Stimulated activated naive CD4-positive, alpha-beta T cell (primary cell): ENCODE results near the gene OXSR1.
"Not testable (repeated sequence)": the region's sequence is repeated elsewhere in the genome, so short reads cannot be mapped to it uniquely, and the experiment has no call there.

Experiments used
- DNase-seq, 6 experiments: peaks; one replicate each; lab custom pipeline; 2025; lab: John Stamatoyannopoulos, UW

The OXSR1 gene

GRCh38 chr3:38143511-38143910, 21.8 kb upstream of the OXSR1 start:
- DNase-seq, result no peak

GRCh38 chr3:38146504-38146903, 18.8 kb upstream of the OXSR1 start:
- no peak for DNase-seq

DNA sequence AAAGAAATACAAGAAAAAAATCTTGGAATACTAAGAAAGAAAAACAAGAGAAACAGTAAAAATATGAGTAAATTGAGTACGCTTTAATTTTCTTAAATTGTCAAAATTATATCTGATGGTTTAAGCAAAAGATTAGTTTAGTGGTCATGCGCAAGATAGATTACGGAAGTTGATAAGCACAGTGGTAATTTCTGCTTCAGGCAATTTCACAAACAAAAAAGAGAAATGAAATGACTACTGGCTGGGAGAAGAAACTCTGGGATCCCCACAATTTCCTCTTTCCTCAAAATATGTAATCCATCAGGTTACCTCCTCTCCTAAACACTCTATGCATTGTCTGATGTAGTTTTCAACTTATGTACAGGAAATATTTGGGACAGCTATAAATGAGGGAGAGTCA, 17.9 kb upstream of the OXSR1 start:
- DNase-seq, result no peak

- DNase-seq, result no peak
Observed at GRCh38 chr3:38148311-38148882, 16.9 kb upstream of the OXSR1 start.

GRCh38 chr3:38149708-38150107, 15.6 kb upstream of the OXSR1 start:
- no peak for DNase-seq

GRCh38 chr3:38150780-38151528, 14.4 kb upstream of the OXSR1 start:
- no peak for DNase-seq

DNA sequence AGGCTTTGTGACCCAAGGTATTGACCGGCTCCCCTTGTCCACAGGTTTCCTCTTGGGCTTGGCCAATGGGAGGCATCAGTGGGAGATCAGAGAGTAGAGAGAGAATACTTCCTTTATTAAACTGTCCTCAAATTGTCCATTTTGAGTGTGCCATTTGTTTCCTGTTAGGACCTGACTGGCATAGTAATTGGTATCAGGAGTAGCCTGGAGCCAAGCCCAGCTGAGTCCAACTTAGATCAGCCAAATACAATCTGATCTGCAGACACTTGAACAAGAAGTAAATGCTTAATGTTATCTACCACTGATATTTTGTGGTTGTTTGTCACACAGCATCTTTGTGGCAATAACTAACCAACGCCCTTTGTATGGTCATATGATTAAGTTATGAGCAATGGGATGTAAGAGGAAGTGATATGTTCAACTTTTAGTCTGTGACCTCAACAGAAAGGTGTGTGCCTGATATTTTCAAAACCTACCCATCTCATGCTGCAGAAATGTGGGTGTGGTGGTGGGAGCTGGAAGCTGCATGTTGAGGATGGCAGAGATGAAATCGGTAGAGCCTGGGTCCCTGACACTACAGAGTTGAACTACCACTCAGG, 13.6 kb upstream of the OXSR1 start:
- no peak for DNase-seq

DNA sequence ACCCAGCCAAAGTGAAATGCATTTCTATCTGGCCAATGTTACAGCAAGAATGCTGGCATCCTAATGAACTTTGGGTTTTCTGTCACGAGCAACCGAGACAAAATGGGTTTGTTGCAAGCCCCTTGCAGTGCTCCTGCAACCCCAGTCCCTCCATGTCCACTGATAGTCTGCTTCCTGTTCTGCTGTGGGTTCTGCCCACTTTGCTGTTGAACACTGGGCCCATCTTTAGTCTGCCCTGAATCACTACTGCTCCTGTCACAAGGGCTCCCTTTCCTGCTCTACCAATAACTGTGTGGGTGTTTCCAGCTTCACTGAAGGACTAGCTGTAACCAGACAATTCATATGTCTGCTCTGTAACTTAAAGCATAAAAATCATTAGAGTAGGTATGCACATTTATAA, 12.7 kb upstream of the OXSR1 start:
- DNase-seq, result no peak

DNA sequence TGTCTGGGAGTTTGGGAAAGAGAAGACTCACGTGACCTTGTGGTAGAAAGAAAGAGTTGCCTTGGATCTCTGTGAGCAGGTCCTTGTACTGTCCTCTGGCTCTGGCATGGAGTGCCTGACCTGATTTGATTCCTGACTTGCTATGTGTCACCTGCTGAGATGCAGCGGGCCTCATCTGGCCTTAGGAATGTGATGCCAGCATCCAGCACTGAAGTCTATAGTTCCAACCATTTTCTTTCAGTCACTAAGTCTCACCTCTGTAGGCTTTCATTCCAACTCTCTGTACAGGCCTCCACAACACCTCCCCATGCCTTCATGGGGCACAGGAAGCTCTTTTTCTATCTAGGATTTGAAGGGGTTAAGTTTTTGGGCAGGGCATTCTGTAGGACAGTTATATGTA, 12.1 kb upstream of the OXSR1 start:
- DNase-seq, result no peak

DNA sequence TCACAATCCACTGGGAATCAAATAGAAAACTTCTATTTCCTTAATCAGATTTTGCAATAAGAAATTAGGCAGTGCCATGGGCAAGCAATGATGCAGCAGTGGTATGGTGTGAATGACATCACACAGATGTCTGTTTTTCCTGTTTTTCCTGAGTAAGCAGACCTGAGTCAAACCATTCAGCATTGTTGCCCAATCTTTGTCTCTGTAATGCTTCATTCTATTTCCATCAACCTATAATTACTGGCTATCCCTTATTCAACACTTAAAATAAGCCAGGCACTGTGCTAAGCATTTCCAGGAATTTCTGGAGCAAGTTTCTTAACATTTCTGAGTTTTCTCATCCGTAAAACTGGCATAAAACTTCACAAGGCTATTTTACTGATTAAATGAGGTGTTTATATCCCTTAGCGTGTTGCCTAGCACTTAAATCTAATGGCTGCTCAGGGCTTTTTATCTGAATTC, 11.3 kb upstream of the OXSR1 start:
- DNase-seq, result no peak

DNA sequence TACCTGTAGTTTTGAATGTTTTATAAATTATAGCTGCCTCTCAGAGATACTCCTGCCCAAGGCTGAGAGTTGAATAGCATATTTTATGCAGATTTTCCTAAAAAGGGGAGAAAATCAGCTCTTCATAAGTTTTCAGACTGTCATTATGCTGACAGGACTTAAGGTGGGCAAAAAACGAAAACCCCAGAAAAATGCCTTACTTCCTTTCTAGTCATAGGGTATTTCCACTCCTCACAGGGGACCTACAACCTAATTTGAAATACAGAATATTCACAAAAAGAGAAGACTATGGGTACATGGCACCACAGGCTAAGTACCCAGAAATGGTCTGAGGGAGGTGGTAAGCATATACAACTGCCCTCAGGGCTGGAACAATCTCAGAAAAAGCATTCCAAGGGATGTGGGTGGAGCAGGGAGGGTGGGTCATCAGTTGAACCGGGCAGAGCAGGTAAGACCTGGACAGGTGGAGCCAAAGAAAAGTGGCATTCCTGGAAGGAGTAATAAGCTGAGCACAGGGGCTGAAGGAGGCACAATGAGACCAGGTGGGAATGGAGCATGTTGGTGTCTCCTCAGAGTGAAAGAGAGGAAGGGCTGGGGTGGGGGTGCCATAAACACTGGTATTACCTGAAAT, 10.6 kb upstream of the OXSR1 start:
- DNase-seq, result no peak

GRCh38 chr3:38155825-38156224, 9.5 kb upstream of the OXSR1 start:
- no peak for DNase-seq

GRCh38 chr3:38157117-38157516, 8.2 kb upstream of the OXSR1 start:
- DNase-seq, result no peak

- no peak for DNase-seq
Observed at GRCh38 chr3:38157595-38157994, 7.7 kb upstream of the OXSR1 start.

- DNase-seq, result no peak
Observed at GRCh38 chr3:38158472-38158871, 6.9 kb upstream of the OXSR1 start.

DNA sequence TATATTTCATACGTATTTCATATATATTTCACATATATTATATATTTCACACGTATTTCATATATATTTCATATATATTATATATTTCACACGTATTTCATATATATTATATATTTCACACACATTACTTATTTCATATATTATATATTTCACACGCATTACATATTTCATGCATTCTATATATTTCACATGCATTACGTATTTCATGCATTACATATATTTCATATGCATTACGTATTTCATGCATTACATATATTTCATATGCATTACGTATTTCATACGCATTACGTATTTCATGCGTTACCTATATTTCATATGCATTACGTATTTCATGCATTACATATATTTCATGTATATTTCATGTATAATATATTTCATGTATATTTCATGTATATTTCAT, 4.6 kb upstream of the OXSR1 start:
- not testable (repeated sequence) for DNase-seq

- peak in 1 of 6 experiments; percentile 6 for DNase-seq
Observed at GRCh38 chr3:38163117-38163840, 2.1 kb upstream of the OXSR1 start.

- DNase-seq, result no peak
Observed at GRCh38 chr3:38163841-38164642, 1.3 kb upstream of the OXSR1 start.

GRCh38 chr3:38164643-38164951, 740 bp upstream of the OXSR1 start:
- DNase-seq, result no peak

- DNase-seq, result peak in 1 of 6 experiments; percentile 48
Observed at GRCh38 chr3:38165722-38166387, 518 bp downstream of the OXSR1 start.

- no peak for DNase-seq
Observed at GRCh38 chr3:38167591-38167990, 2.3 kb downstream of the OXSR1 start.
